Epithelial cell of prostate (primary cell): ENCODE measurements around the gene SPATA45.
"Not testable (repeated sequence)": the region's sequence is repeated elsewhere in the genome, so short reads cannot be mapped to it uniquely, and the experiment has no call there.

ENCODE experiments used
- DNase-seq: peaks from one replicate; pipeline ENCODE4 v3.0.0-alpha.2; 2011; ENCODE audit warnings: low read depth, low spot score
- H3K27ac ChIP-seq: fragments of 450-650 bp; 2 replicates; pipeline ENCODE4 v1.5.1; 2017; ENCODE audit warnings: mild to moderate bottlenecking

The SPATA45 gene

GRCh38 chr1:212833211-212834207 is 13.9 kb downstream of the SPATA45 start:
- not testable (repeated sequence) for H3K27ac ChIP-seq, DNase-seq

GRCh38 chr1:212828395-212828794 is 19.1 kb downstream of the SPATA45 start:
- no peak for DNase-seq
- H3K27ac ChIP-seq, result no peak overlapping the region

- DNase-seq, result no peak
- H3K27ac ChIP-seq, result no peak overlapping the region
Measured at GRCh38 chr1:212827831-212828278, 19.6 kb downstream of the SPATA45 start.

GRCh38 chr1:212827171-212827776 is 20.2 kb downstream of the SPATA45 start:
- no peak overlapping the region for H3K27ac ChIP-seq
- no peak for DNase-seq

GRCh38 chr1:212825798-212826452 is 21.5 kb downstream of the SPATA45 start:
- no peak overlapping the region for H3K27ac ChIP-seq
- no peak for DNase-seq

- no peak for DNase-seq
- H3K27ac ChIP-seq, result no peak overlapping the region
Measured at GRCh38 chr1:212824201-212824600, 23.2 kb downstream of the SPATA45 start.

- DNase-seq, result no peak
- H3K27ac ChIP-seq, result no peak overlapping the region
Measured at GRCh38 chr1:212822956-212823355, 24.5 kb downstream of the SPATA45 start.

GRCh38 chr1:212820969-212821368 is 26.5 kb downstream of the SPATA45 start:
- H3K27ac ChIP-seq, result no peak overlapping the region
- no peak for DNase-seq

- H3K27ac ChIP-seq, result no peak overlapping the region
- no peak for DNase-seq
Measured at GRCh38 chr1:212819726-212820125, 27.7 kb downstream of the SPATA45 start.

GRCh38 chr1:212816567-212817278 is 30.7 kb downstream of the SPATA45 start:
- no peak overlapping the region for H3K27ac ChIP-seq
- no peak for DNase-seq

GRCh38 chr1:212814537-212815334 is 32.7 kb downstream of the SPATA45 start:
- no peak overlapping the region for H3K27ac ChIP-seq
- no peak for DNase-seq

GRCh38 chr1:212805767-212806166 is 41.7 kb downstream of the SPATA45 start:
- DNase-seq, result no peak
- H3K27ac ChIP-seq, result no peak overlapping the region

- DNase-seq, result no peak
- no peak overlapping the region for H3K27ac ChIP-seq
Measured at GRCh38 chr1:212797681-212798080, 49.8 kb downstream of the SPATA45 start.

GRCh38 chr1:212794561-212795014 is 52.9 kb downstream of the SPATA45 start:
- no peak overlapping the region for H3K27ac ChIP-seq
- DNase-seq, result no peak

- no peak for DNase-seq
Measured at GRCh38 chr1:212792396-212792908, 55.0 kb downstream of the SPATA45 start.

GRCh38 chr1:212791676-212792395 is 55.6 kb downstream of the SPATA45 start, which contains the start of the genes NSL1 and TATDN3:
NSL1 (minus strand) TSS chr1:212791777; CDS start chr1:212791763, 14 bp downstream.
TATDN3 (plus strand) TSS chr1:212791894; CDS start chr1:212791922, 28 bp downstream.
- H3K27ac ChIP-seq, result peak within 1 kb of the TSS; percentile 55
- peak; percentile 46 for DNase-seq

More at GRCh38 chr1:212792396-212792908, 55.0 kb downstream of the SPATA45 start:
- H3K27ac ChIP-seq, result peak overlapping the region; percentile 55

GRCh38 chr1:212791261-212791675 is 56.2 kb downstream of the SPATA45 start:
- H3K27ac ChIP-seq, result peak overlapping the region; percentile 55
- peak; percentile 41 for DNase-seq

- H3K27ac ChIP-seq, result no peak overlapping the region
- no peak for DNase-seq
Measured at GRCh38 chr1:212785871-212786270, 61.6 kb downstream of the SPATA45 start.
